ENCODE data around the gene RAMP3.

- TF ChIP-seq CTCF (IDR thresholded peaks at IDR 0.05) (no peak), EZH2 (IDR thresholded peaks at IDR 0.05; ENCODE audit: borderline replicate concordance, insufficient read depth, low read depth, low read length, poor library complexity, severe bottlenecking) (no peak)
Measured at GRCh38 chr7:45118292-45118691, 39.3 kb upstream of the RAMP3 start.

Measured in B cell (primary cell).